Measurements from ENCODE around the gene MST1R. TPM values are rescaled to one million over a fixed set of nuclear protein-coding genes. Genes with fewer than 3 reads are reported as not detected.

The MST1R gene
- polyA plus RNA-seq, 1 donor from 2014 or later = 4.2 TPM

GRCh38 chr3:49872801-49873281 is 30.8 kb downstream of the MST1R start:
- Histone ChIP-seq H3F3A (ENCODE audit: insufficient read depth, low read length, poor library complexity, severe bottlenecking) (no peaks in the 10 kb centered on the region), H3K9me3 (ENCODE audit: low read length) (no peaks in the 10 kb centered on the region), H3K9ac (ENCODE audit: low read length) (peak overlapping the region; percentile 39), H4K20me1 (ENCODE audit: insufficient read depth) (no peaks in the 10 kb centered on the region), H3K4me3 (ENCODE audit: low read length) (peak overlapping the region; percentile 43), H3K27ac (ENCODE audit: low read length) (peak overlapping the region; percentile 70), H3K27me3 (ENCODE audit: insufficient read depth, low read depth, low read length) (no peaks in the 10 kb centered on the region), H3K4me2 (ENCODE audit: low read length) (peak overlapping the region; percentile 39), H3K9me2 (ENCODE audit: insufficient read depth, low read length) (no peaks in the 10 kb centered on the region), H2AFZ (ENCODE audit: low read depth, low read length) (no peak overlapping the region), H3K36me3 (ENCODE audit: insufficient read depth, low read length) (no peaks in the 10 kb centered on the region), H3K79me2 (replicated peaks; ENCODE audit: insufficient read depth, low read length) (peaks cover 17% of the 10 kb centered on the region)
- TF ChIP-seq MXI1 (conservative IDR thresholded peaks at IDR 0.05; ENCODE audit: poor library complexity, severe bottlenecking) (peak; percentile 54), REST (IDR thresholded peaks at IDR 0.05; ENCODE audit: borderline replicate concordance) (no peak), POLR2AphosphoS5 (IDR thresholded peaks at IDR 0.05) (no peak), EP300 (conservative IDR thresholded peaks at IDR 0.05; ENCODE audit: poor library complexity, severe bottlenecking) (peak; percentile 77)

- no peak overlapping the region for H3K4me2 ChIP-seq (ENCODE audit: low read length)
- no peaks in the 10 kb centered on the region for H4K20me1 ChIP-seq (ENCODE audit: insufficient read depth)
- no peaks in the 10 kb centered on the region for H3K27me3 ChIP-seq (ENCODE audit: insufficient read depth, low read depth, low read length)
- peaks cover 29% of the 10 kb centered on the region for H3K79me2 ChIP-seq (replicated peaks; ENCODE audit: insufficient read depth, low read length)
- no peaks in the 10 kb centered on the region for H3K9me2 ChIP-seq (ENCODE audit: insufficient read depth, low read length)
- no peaks in the 10 kb centered on the region for H3K36me3 ChIP-seq (ENCODE audit: insufficient read depth, low read length)
- no peak for TF ChIP-seq RAD21 (conservative IDR thresholded peaks at IDR 0.05)
- TF ChIP-seq SMC3 (conservative IDR thresholded peaks at IDR 0.05; ENCODE audit: poor library complexity) = no peak
- TF ChIP-seq EP300 (conservative IDR thresholded peaks at IDR 0.05; ENCODE audit: poor library complexity, severe bottlenecking) = no peak
- no peak for TF ChIP-seq EZH2 (IDR thresholded peaks at IDR 0.05; ENCODE audit: borderline replicate concordance, insufficient read depth, low read length, poor library complexity, severe bottlenecking)
- no peak for TF ChIP-seq REST (IDR thresholded peaks at IDR 0.05; ENCODE audit: borderline replicate concordance)
- TF ChIP-seq TAF1 (IDR thresholded peaks at IDR 0.05; ENCODE audit: low read depth) = no peak
- TF ChIP-seq POLR2AphosphoS5 (IDR thresholded peaks at IDR 0.05) = no peak
- TF ChIP-seq CTCF (IDR thresholded peaks at IDR 0.05; ENCODE audit: poor library complexity, severe bottlenecking) = no peak
- no peak for TF ChIP-seq MXI1 (conservative IDR thresholded peaks at IDR 0.05; ENCODE audit: poor library complexity, severe bottlenecking)
- H2AFZ ChIP-seq (ENCODE audit: low read depth, low read length) = no peak overlapping the region
- H3K9ac ChIP-seq (ENCODE audit: low read length) = peak overlapping the region; percentile 39
- H3K27ac ChIP-seq (ENCODE audit: low read length) = peak overlapping the region; percentile 70
- no peak overlapping the region for H3K4me3 ChIP-seq (ENCODE audit: low read length)
- no peaks in the 10 kb centered on the region for H3K9me3 ChIP-seq (ENCODE audit: low read length)
- H3F3A ChIP-seq (ENCODE audit: insufficient read depth, low read length, poor library complexity, severe bottlenecking) = no peaks in the 10 kb centered on the region
These were observed 32.0 kb downstream of the MST1R start for GRCh38 chr3:49871531-49872153.
